GM18520 (cell line): ENCODE data around the gene FMNL3.

Experiments
- ATAC-seq: cut with Tn5 transposase; IDR thresholded peaks from one replicate; pipeline ENCODE4 v1.9.1; 2021; ENCODE audit not compliant: unreplicated experiment

Gene FMNL3

GRCh38 chr12:49655595-49656236 lies 51.5 kb downstream of the FMNL3 start:
- no peak for ATAC-seq

- no peak for ATAC-seq
These were observed 52.5 kb downstream of the FMNL3 start for GRCh38 chr12:49654715-49655114.

GRCh38 chr12:49652921-49653520 lies 54.2 kb downstream of the FMNL3 start:
- no peak for ATAC-seq

- ATAC-seq: no peak
These were observed 55.4 kb downstream of the FMNL3 start for GRCh38 chr12:49651855-49652254.

GRCh38 chr12:49649892-49650291 lies 57.3 kb downstream of the FMNL3 start:
- ATAC-seq: no peak

GRCh38 chr12:49649445-49649844 lies 57.8 kb downstream of the FMNL3 start:
- ATAC-seq: no peak

- no peak for ATAC-seq
These were observed 58.5 kb downstream of the FMNL3 start for GRCh38 chr12:49648712-49649003.

- ATAC-seq: no peak
These were observed 59.1 kb downstream of the FMNL3 start for GRCh38 chr12:49647827-49648711.

- ATAC-seq: no peak
These were observed 60.1 kb downstream of the FMNL3 start for GRCh38 chr12:49646871-49647654.

GRCh38 chr12:49646331-49646830 lies 60.8 kb downstream of the FMNL3 start:
- no peak for ATAC-seq

- no peak for ATAC-seq
These were observed 61.8 kb downstream of the FMNL3 start for GRCh38 chr12:49645146-49646039.

GRCh38 chr12:49644620-49644994 lies 62.6 kb downstream of the FMNL3 start:
- ATAC-seq: no peak

GRCh38 chr12:49643961-49644619 lies 63.1 kb downstream of the FMNL3 start:
- no peak for ATAC-seq

GRCh38 chr12:49643135-49643534 lies 64.1 kb downstream of the FMNL3 start:
- ATAC-seq: no peak

- ATAC-seq: no peak
These were observed 64.8 kb downstream of the FMNL3 start for GRCh38 chr12:49642370-49642802.

- no peak for ATAC-seq
These were observed 65.3 kb downstream of the FMNL3 start for GRCh38 chr12:49641748-49642369.

GRCh38 chr12:49636979-49637755 lies 70.0 kb downstream of the FMNL3 start:
- no peak for ATAC-seq

- ATAC-seq: no peak
These were observed 70.6 kb downstream of the FMNL3 start for GRCh38 chr12:49636574-49636973.
